CD4-positive, alpha-beta T cell (primary cell): Measurements from ENCODE around the gene BCL6B. TPM values are rescaled to one million over a fixed set of nuclear protein-coding genes. Genes with fewer than 3 reads are reported as not detected.

Experiments used
- ATAC-seq: fragments of 200-7000 bp; cut with Tn5 transposase; one replicate; pipeline ENCODE4 v1.10.0; 2022; ENCODE audit warnings: mild to moderate bottlenecking; ENCODE audit not compliant: poor library complexity
- CTCF ChIA-PET: fragments of 350-600 bp; sonication (Branson Sonifier 250); formaldehyde crosslinking; loops from one replicate; lab custom pipeline; 2021; ENCODE audit warnings: antibody characterized with exemption, inconsistent platforms; lab: Charles Lee
- POLR2A ChIA-PET: fragments of 350-600 bp; sonication (Branson Sonifier 250); formaldehyde crosslinking; loops from one replicate; lab custom pipeline; 2021; ENCODE audit warnings: antibody characterized with exemption, inconsistent platforms; lab: Charles Lee
- DNase-seq, 14 experiments: peaks; one replicate each; pipeline ENCODE4 v3.0.0-alpha.2; 2013 to 2020; ENCODE audit warnings: mixed read lengths in 2 of 14
- H3K27ac ChIP-seq, 2 donors: one replicate each; pipeline versions ENCODE4 v1.5.1 to v1.7.0; 2013; ENCODE audit warnings: low read length in 2 of 2, low read depth in 1 of 2, mild to moderate bottlenecking in 1 of 2
- H3K27me3 ChIP-seq, 2 experiments: 1 replicate in 1 of 2; 2 replicates in 1 of 2; pipeline versions ENCODE4 v1.6.1 to v1.7.0; 2013; ENCODE audit warnings: low read length in 2 of 2, control low read depth in 1 of 2, mild to moderate bottlenecking in 1 of 2, moderate library complexity in 1 of 2; ENCODE audit not compliant: insufficient read depth in 2 of 2, control insufficient read depth in 1 of 2
- H3K36me3 ChIP-seq: one replicate; pipeline ENCODE4 v1.6.1; 2013; ENCODE audit warnings: low read length, control low read depth; ENCODE audit not compliant: insufficient read depth
- H3K4me1 ChIP-seq: one replicate; pipeline ENCODE4 v1.6.1; 2013; ENCODE audit warnings: low read length, control low read depth; ENCODE audit not compliant: insufficient read depth
- H3K4me3 ChIP-seq: one replicate; pipeline ENCODE4 v1.5.1; 2013; ENCODE audit warnings: mild to moderate bottlenecking, low read length, moderate library complexity
- H3K9me3 ChIP-seq, 2 experiments: 1 replicate in 1 of 2; 2 replicates in 1 of 2; pipeline versions ENCODE4 v1.6.1 to v1.7.0; 2013; ENCODE audit warnings: low read length in 2 of 2, mild to moderate bottlenecking in 2 of 2, control low read depth in 1 of 2, moderate library complexity in 1 of 2; ENCODE audit not compliant: control insufficient read depth in 1 of 2, insufficient read depth in 1 of 2
- H3K27ac Mint-ChIP-seq: one replicate; pipeline ENCODE4 v1.8.0; 2020; ENCODE audit warnings: mixed read lengths
- H3K27me3 Mint-ChIP-seq: one replicate; pipeline ENCODE4 v1.8.0; 2021; ENCODE audit warnings: mixed read lengths
- H3K36me3 Mint-ChIP-seq: one replicate; pipeline ENCODE4 v1.8.0; 2021; ENCODE audit warnings: low read depth, mixed read lengths
- H3K4me1 Mint-ChIP-seq: one replicate; pipeline ENCODE4 v1.8.0; 2021; ENCODE audit warnings: low read depth, mixed read lengths
- H3K4me3 Mint-ChIP-seq: one replicate; pipeline ENCODE4 v1.8.0; 2020; ENCODE audit warnings: mild to moderate bottlenecking, mixed read lengths
- H3K9me3 Mint-ChIP-seq: one replicate; pipeline ENCODE4 v1.8.0; 2020; ENCODE audit warnings: mixed read lengths
- intact Hi-C, 2 experiments: fragments of 100-400 bp; cut with DNase I in 1 of 2; cut with micrococcal nuclease in 1 of 2; formaldehyde crosslinking; loops; one replicate each; pipeline versions ENCODE4 v1.15.1 to v1.9.0; 2023 to 2025; cut with DNase I, micrococcal nuclease
- total RNA-seq, 174 experiments: library from RNA in 2 of 174; stranded (reverse) in 2 of 174; gene quantifications; one replicate each; pipeline ENCODE4 v1.2.3 and lab custom pipeline; 2021 to 2026
- TF ChIP-seq, protein P1 (sequence below): fragments of 200-600 bp; IDR thresholded peaks from one replicate; pipeline ENCODE4 v1.8.0; 2022; ENCODE audit warnings: antibody characterized with exemption, mild to moderate bottlenecking

BCL6B gene
- total RNA-seq, 2 experiments from 2014 or later = not detected

GRCh38 chr17:7026471-7027115 lies 3.7 kb downstream of the BCL6B start:
- peaks cover 55% of the 10 kb centered on the region for H3K4me1 Mint-ChIP-seq
- Histone ChIP-seq H3K4me3 (no peak overlapping the region), H3K27me3 (no peaks in the 10 kb centered on the region), H3K9me3 (no peaks in the 10 kb centered on the region), H3K27ac (no peak overlapping the region), H3K36me3 (no peaks in the 10 kb centered on the region), H3K4me1 (peaks cover 48% of the 10 kb centered on the region)
- no peaks in the 10 kb centered on the region for H3K9me3 Mint-ChIP-seq
- ChIA-PET POLR2A (interaction anchor here (8.1 kb wide), 1 partner anchor 9 kb away, joined by 62 read pairs; the partner anchor contains the start of gene SLC16A13), CTCF (no interaction called here)
- intact Hi-C loops = no loop called here
- no peak for ATAC-seq
- H3K36me3 Mint-ChIP-seq = no peaks in the 10 kb centered on the region
- no peak overlapping the region for H3K4me3 Mint-ChIP-seq
- no peak for DNase-seq
- TF ChIP-seq, protein P1, sequence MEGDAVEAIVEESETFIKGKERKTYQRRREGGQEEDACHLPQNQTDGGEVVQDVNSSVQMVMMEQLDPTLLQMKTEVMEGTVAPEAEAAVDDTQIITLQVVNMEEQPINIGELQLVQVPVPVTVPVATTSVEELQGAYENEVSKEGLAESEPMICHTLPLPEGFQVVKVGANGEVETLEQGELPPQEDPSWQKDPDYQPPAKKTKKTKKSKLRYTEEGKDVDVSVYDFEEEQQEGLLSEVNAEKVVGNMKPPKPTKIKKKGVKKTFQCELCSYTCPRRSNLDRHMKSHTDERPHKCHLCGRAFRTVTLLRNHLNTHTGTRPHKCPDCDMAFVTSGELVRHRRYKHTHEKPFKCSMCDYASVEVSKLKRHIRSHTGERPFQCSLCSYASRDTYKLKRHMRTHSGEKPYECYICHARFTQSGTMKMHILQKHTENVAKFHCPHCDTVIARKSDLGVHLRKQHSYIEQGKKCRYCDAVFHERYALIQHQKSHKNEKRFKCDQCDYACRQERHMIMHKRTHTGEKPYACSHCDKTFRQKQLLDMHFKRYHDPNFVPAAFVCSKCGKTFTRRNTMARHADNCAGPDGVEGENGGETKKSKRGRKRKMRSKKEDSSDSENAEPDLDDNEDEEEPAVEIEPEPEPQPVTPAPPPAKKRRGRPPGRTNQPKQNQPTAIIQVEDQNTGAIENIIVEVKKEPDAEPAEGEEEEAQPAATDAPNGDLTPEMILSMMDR = no peak
- H3K27me3 Mint-ChIP-seq = peaks cover 11% of the 10 kb centered on the region
- H3K27ac Mint-ChIP-seq = no peak overlapping the region

DNA sequence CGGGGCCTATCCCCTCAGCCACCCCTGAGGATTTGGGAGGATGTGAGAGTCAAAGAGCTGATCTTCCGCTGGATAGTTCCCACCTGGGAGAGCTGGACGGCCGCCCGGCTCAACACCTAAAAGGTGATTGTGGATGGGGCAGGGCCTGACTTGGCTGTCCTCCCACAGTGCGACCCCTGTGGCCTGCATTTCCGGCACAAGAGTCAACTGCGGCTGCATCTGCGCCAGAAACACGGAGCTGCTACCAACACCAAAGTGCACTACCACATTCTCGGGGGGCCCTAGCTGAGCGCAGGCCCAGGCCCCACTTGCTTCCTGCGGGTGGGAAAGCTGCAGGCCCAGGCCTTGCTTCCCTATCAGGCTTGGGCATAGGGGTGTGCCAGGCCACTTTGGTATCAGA lies 4.5 kb downstream of the BCL6B start:
- Histone ChIP-seq H3K9me3 (no peaks in the 10 kb centered on the region), H3K27ac (no peak overlapping the region), H3K36me3 (no peaks in the 10 kb centered on the region), H3K4me3 (no peak overlapping the region), H3K4me1 (peaks cover 48% of the 10 kb centered on the region), H3K27me3 (no peaks in the 10 kb centered on the region)
- peaks cover 50% of the 10 kb centered on the region for H3K4me1 Mint-ChIP-seq
- POLR2A ChIA-PET = interaction anchor here (1.2 to 8.1 kb wide), 2 partner anchors 8 to 18 kb away, joined by 4 to 62 read pairs; partner anchors contain the start of gene SLC16A13
- H3K4me3 Mint-ChIP-seq = no peak overlapping the region
- peaks cover 11% of the 10 kb centered on the region for H3K27me3 Mint-ChIP-seq
- DNase-seq = no peak
- no peak overlapping the region for H3K27ac Mint-ChIP-seq
- H3K36me3 Mint-ChIP-seq = no peaks in the 10 kb centered on the region
- no peak for ATAC-seq
- H3K9me3 Mint-ChIP-seq = no peaks in the 10 kb centered on the region
- TF ChIP-seq, protein P1 = no peak
- CTCF ChIA-PET = no interaction called here
- intact Hi-C loops = no loop called here

GRCh38 chr17:7029096-7029495 lies 6.2 kb downstream of the BCL6B start:
- intact Hi-C loops = no loop called here
- CTCF ChIA-PET = no interaction called here
- Mint-ChIP-seq H3K4me1 (peaks cover 48% of the 10 kb centered on the region), H3K36me3 (no peaks in the 10 kb centered on the region), H3K27ac (peak overlapping the region; percentile 84), H3K4me3 (peak overlapping the region; percentile 66), H3K9me3 (no peaks in the 10 kb centered on the region), H3K27me3 (no peaks in the 10 kb centered on the region)
- TF ChIP-seq, protein P1 = no peak
- H3K4me3 ChIP-seq = no peak overlapping the region
- H3K36me3 ChIP-seq = no peaks in the 10 kb centered on the region
- no peaks in the 10 kb centered on the region for H3K9me3 ChIP-seq
- ATAC-seq (no peak), DNase-seq (no peak)
- H3K27me3 ChIP-seq = no peaks in the 10 kb centered on the region
- H3K27ac ChIP-seq = peak overlapping the region in 1 of 2 donors; percentile 11
- POLR2A ChIA-PET = no interaction called here
- peaks cover 38% of the 10 kb centered on the region for H3K4me1 ChIP-seq
